ENCODE measurements around the gene ADCY5.

DNA sequence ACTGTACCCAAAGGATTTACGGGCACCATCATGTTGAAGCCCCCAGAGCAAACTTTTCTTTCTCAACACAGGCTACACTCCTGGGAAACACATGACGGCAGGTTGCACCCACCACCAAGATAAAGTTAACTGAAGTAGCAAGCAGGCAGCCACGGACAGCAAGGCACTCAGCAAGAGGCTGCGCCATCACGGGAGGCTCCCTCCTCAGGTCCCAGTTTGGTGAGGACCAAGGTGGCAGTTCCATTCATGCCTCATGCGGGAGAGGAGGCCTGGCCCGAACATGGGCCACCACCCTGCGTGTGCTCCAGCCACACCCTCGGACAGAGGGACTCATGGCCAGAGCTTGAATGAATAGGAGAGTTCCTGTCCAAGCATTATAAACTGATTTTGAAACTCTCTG, 6.8 kb downstream of the ADCY5 start:
- TF ChIP-seq POLR2A (IDR thresholded peaks at IDR 0.05; ENCODE audit: low read length) (no peak), POLR2AphosphoS2 (conservative IDR thresholded peaks at IDR 0.05; ENCODE audit: low read length) (no peak), SMC3 (IDR thresholded peaks at IDR 0.05) (no peak), PHF8 (IDR thresholded peaks at IDR 0.05; ENCODE audit: borderline replicate concordance, low read depth) (no peak), ZC3H11A (IDR thresholded peaks at IDR 0.05) (no peak)
- TF ChIP-seq, protein P1, sequence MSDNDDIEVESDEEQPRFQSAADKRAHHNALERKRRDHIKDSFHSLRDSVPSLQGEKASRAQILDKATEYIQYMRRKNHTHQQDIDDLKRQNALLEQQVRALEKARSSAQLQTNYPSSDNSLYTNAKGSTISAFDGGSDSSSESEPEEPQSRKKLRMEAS (IDR thresholded peaks at IDR 0.05), result no peak
- TF ChIP-seq, protein P2, sequence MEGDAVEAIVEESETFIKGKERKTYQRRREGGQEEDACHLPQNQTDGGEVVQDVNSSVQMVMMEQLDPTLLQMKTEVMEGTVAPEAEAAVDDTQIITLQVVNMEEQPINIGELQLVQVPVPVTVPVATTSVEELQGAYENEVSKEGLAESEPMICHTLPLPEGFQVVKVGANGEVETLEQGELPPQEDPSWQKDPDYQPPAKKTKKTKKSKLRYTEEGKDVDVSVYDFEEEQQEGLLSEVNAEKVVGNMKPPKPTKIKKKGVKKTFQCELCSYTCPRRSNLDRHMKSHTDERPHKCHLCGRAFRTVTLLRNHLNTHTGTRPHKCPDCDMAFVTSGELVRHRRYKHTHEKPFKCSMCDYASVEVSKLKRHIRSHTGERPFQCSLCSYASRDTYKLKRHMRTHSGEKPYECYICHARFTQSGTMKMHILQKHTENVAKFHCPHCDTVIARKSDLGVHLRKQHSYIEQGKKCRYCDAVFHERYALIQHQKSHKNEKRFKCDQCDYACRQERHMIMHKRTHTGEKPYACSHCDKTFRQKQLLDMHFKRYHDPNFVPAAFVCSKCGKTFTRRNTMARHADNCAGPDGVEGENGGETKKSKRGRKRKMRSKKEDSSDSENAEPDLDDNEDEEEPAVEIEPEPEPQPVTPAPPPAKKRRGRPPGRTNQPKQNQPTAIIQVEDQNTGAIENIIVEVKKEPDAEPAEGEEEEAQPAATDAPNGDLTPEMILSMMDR (IDR thresholded peaks at IDR 0.05), result no peak

Data from A549 (cell line).